Measurements from ENCODE around the gene EEF1AKMT3.

Gene EEF1AKMT3

DNA sequence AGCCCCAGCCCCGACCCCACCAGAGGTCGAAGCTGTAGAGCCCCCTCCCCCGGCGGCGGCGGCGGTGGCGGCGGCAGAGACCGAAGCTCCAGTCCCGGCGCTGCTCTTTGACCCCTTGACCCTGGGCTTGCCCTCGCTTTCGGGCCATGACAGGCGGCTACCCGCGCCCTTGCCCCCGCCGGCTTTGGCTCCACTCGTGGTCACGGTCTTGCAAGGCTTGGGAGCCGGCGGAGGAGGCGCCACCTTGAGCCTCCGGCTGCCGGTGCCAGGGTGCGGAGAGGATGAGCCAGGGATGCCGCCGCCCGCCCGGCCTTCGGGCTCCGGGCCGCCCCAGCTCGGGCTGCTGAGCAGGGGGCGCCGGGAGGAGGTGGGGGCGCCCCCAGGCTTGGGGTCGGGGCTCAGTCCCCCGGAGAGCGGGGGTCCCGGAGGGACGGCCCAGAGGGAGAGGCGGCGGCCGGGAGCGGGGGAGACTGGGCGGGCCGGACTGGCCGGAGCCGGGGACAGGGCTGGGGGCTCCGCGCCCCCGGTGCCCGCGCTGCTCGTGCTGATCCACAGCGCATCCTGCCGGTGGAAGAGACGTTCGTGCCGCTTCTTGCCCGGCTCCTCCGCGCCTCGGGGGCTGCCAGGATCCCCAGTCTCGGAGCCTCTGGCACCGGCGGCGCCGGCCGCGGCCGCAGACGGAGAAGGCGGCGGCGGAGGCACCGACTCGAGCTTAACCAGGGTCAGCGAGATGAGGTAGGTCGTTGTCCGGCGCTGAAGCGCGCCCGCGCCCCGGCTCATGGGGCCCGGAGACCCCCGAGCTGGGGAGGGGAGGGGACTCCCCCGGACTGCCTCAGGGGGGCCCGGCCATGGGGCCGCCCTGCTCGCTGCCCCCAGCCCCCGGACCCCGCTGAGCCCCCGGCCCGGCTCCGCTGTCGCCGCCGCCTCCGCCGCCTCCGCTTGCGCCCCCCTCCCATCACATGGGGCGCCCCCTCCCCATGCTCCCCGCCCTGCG lies 34.6 kb upstream of the EEF1AKMT3 start:
- TF ChIP-seq, protein P1, sequence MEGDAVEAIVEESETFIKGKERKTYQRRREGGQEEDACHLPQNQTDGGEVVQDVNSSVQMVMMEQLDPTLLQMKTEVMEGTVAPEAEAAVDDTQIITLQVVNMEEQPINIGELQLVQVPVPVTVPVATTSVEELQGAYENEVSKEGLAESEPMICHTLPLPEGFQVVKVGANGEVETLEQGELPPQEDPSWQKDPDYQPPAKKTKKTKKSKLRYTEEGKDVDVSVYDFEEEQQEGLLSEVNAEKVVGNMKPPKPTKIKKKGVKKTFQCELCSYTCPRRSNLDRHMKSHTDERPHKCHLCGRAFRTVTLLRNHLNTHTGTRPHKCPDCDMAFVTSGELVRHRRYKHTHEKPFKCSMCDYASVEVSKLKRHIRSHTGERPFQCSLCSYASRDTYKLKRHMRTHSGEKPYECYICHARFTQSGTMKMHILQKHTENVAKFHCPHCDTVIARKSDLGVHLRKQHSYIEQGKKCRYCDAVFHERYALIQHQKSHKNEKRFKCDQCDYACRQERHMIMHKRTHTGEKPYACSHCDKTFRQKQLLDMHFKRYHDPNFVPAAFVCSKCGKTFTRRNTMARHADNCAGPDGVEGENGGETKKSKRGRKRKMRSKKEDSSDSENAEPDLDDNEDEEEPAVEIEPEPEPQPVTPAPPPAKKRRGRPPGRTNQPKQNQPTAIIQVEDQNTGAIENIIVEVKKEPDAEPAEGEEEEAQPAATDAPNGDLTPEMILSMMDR (IDR thresholded peaks at IDR 0.05; ENCODE audit: low read depth, low read length) = peak; percentile 53; the same call in 1 of the 2 replicates
- Histone ChIP-seq H3K27ac (no peak overlapping the region), H3K4me3 (ENCODE audit: low read depth, low read length) (peak overlapping the region; percentile 49), H3K36me3 (no peaks in the 10 kb centered on the region), H3K27me3 (ENCODE audit: insufficient read depth, low read depth, severe bottlenecking) (peaks cover 20% of the 10 kb centered on the region), H3K9me3 (ENCODE audit: severe bottlenecking) (no peaks in the 10 kb centered on the region)
- peak; percentile 37 for DNase-seq

DNA sequence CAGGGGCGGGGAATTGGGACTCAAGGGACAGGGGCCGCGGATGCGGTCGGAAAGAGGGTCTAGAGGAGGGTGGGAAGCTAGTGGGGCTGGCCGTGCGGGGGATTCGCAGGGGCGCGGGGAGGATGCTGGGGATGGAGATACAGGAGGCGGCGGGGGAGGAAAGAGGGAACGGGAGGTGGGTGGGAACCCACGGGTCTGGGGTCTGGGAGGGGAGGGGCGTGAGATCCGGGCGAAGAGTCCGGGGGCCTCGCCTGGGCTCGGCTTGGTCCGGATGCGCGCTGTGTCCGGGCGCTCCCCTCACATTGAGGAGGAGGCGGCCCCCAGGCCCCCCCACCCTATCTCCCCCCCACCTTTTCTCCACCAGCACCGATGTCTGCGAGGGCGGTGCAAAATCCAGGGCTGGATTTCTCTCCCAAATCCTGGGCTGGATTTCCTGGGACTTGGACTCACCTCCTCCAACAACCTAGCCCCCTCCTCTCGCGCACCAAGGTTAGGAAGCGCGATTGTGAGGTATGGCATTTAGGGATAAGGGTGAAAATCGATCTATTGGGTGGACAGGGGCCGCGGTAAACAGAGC lies 33.7 kb upstream of the EEF1AKMT3 start, which contains the start of gene AGAP2:
Gene AGAP2, minus strand, starts transcription at position 82 of the 577 bp plus-strand sequence. CDS start 496 bp downstream, outside the sequence.
- Histone ChIP-seq H3K9me3 (ENCODE audit: severe bottlenecking) (no peaks in the 10 kb centered on the region), H3K27me3 (ENCODE audit: insufficient read depth, low read depth, severe bottlenecking) (peaks cover 20% of the 10 kb centered on the region), H3K36me3 (no peaks in the 10 kb centered on the region), H3K4me3 (ENCODE audit: low read depth, low read length) (peak within 1 kb of the TSS; percentile 49), H3K27ac (no peak within 1 kb of the TSS)
- peak; percentile 64 for DNase-seq
- TF ChIP-seq, protein P1 (IDR thresholded peaks at IDR 0.05; ENCODE audit: low read depth, low read length) = no peak

DNA sequence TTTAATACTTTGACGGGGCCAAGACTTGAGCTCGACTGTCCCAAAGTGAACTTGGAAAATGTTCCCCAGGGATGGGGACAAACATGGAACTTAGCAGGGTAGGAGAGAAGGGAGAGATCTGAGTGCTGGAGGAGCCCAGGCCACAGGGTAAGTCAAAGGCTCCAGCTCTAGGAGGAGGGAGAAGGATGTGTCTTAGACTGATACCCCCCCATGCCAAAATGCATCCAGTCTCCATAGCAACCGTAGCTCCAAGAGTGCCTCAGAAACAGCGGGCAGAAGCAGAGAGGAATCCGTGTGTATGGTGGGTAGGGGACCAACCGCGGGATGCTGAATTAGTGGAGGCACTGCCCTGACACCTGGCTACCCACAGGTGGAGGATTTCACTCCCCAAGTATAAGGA lies 33.0 kb upstream of the EEF1AKMT3 start:
- DNase-seq = no peak
- Histone ChIP-seq H3K9me3 (ENCODE audit: severe bottlenecking) (no peaks in the 10 kb centered on the region), H3K27me3 (ENCODE audit: insufficient read depth, low read depth, severe bottlenecking) (peaks cover 20% of the 10 kb centered on the region), H3K36me3 (no peaks in the 10 kb centered on the region), H3K4me3 (ENCODE audit: low read depth, low read length) (peak overlapping the region; percentile 49; the same call in 1 of the 2 replicates), H3K27ac (no peak overlapping the region)
- TF ChIP-seq, protein P1 (IDR thresholded peaks at IDR 0.05; ENCODE audit: low read depth, low read length) = no peak

DNA sequence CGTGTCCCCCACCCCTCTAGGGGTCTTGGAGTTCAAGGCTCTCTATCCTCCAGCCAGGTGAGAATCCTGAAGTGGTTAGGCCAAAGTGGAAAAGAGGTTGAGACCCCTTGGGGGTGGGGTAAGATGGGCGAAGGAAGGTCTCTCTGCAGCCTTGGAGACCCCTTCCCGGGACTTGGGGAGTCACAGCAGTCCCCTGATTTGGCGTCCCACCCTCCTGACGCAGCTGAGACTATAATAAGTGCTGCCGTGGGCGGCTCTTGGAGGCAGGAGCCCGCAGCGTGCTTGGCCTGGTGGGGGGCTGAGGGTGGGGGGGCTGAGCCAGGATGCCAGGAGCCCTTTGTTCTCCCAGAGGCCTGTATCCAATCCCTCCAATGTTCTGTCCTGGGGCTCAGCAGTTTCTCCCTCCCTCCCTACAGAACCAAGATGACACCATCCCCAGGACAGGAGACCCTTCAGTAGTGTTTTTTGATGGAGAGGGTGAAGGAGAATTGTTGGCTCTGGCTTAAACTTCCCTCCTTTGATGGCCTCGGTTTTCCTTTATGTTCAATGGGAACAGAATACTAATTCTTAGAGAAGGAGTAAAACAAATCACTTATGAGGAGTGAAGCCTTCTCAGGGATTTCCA lies 32.4 kb upstream of the EEF1AKMT3 start:
- no peaks in the 10 kb centered on the region for H3K36me3 ChIP-seq
- TF ChIP-seq, protein P1 (IDR thresholded peaks at IDR 0.05; ENCODE audit: low read depth, low read length) = no peak
- H3K9me3 ChIP-seq (ENCODE audit: severe bottlenecking) = no peaks in the 10 kb centered on the region
- peaks cover 20% of the 10 kb centered on the region for H3K27me3 ChIP-seq (ENCODE audit: insufficient read depth, low read depth, severe bottlenecking)
- no peak overlapping the region for H3K27ac ChIP-seq
- H3K4me3 ChIP-seq (ENCODE audit: low read depth, low read length) = no peak overlapping the region
- DNase-seq = no peak

DNA sequence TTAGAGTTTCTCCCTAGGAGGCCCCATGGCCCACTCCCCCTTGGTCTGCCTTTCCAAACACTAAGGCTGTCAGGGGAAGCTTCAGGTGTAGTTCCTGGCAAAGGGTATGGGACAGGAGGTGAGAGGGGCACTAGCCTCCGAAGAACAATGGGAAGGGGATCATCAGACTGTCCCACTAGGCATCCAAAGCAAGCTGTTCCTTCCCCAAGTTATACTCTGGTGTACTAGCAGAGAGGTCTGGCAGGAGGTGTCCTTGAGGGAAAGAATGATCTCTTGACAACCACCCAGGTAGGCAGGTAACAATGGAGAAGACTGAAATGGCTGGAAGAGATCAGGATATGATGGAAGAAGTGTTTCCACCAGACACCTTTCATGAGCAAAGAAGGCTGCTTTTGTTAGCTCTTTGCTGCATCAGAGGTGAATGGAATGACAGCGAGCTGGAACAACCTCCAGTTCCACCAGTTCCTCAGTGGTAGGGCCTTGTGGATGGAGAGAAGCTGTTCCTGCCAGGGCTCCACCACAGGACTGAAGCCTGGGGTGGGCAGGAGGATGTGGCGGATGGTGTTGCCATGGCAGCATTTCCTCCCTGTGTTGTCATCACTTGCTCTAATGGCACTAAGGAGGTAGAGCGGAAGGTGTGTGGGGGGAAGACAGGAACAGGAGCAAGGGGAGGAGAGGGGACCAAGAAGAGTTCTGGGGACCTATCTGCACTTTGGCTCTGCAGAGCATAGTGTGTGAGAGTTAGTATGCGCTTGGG lies 31.6 kb upstream of the EEF1AKMT3 start:
- Histone ChIP-seq H3K9me3 (ENCODE audit: severe bottlenecking) (no peaks in the 10 kb centered on the region), H3K27ac (no peak overlapping the region), H3K36me3 (peaks cover 4% of the 10 kb centered on the region; the same call in 1 of the 2 replicates), H3K4me3 (ENCODE audit: low read depth, low read length) (no peak overlapping the region), H3K27me3 (ENCODE audit: insufficient read depth, low read depth, severe bottlenecking) (peaks cover 20% of the 10 kb centered on the region)
- TF ChIP-seq, protein P1 (IDR thresholded peaks at IDR 0.05; ENCODE audit: low read depth, low read length) = no peak
- no peak for DNase-seq
